Measurements from ENCODE around the gene ZSCAN22. TPM values are rescaled to one million over a fixed set of nuclear protein-coding genes. Genes with fewer than 3 reads are reported as not detected.
A peak's percentile ranks its signal among the peaks of the same experiment; 100 is the strongest.

ZSCAN22 gene
- total and polyA plus RNA-seq, 2 experiments from 2014 or later: 0.86 to 2.9 TPM

GRCh38 chr19:58355215-58355796 is 28.5 kb downstream of the ZSCAN22 start:
- Histone ChIP-seq H3K4me2 (peak overlapping the region; percentile 83), H2AFZ (no peak overlapping the region), H4K20me1 (replicated peaks; ENCODE audit: insufficient read depth) (no peaks in the 10 kb centered on the region; the same call in 1 of the 2 replicates), H3K36me3 (ENCODE audit: insufficient read depth) (no peaks in the 10 kb centered on the region), H3K79me2 (replicated peaks; ENCODE audit: insufficient read depth) (no peaks in the 10 kb centered on the region), H3K4me1 (ENCODE audit: insufficient read depth) (no peaks in the 10 kb centered on the region; the same call in 1 of the 2 replicates), H3K4me3 (peak overlapping the region; percentile 52), H3F3A (replicated peaks; ENCODE audit: low read depth) (peaks cover 6% of the 10 kb centered on the region), H3K27me3 (ENCODE audit: insufficient read depth) (peaks cover 33% of the 10 kb centered on the region), H3K9me2 (ENCODE audit: insufficient read depth) (no peaks in the 10 kb centered on the region), H3K27ac (ENCODE audit: low read depth) (no peak overlapping the region)
- H3K27ac Mint-ChIP-seq: no peak overlapping the region
- no peaks in the 10 kb centered on the region for H3K9me3 Mint-ChIP-seq
- H3K4me3 Mint-ChIP-seq: no peak overlapping the region; the same call in 2 of the 3 replicates
- ATAC-seq: no peak
- no peak for DNase-seq (ENCODE audit: low spot score)
- H3K27me3 Mint-ChIP-seq (ENCODE audit: insufficient read depth, low read depth, poor library complexity): peaks cover 3% of the 10 kb centered on the region
- TF ChIP-seq NANOG (IDR thresholded peaks at IDR 0.05; ENCODE audit: borderline replicate concordance) (no peak), JUNB (IDR thresholded peaks at IDR 0.05; ENCODE audit: unreplicated experiment) (no peak), ZNF462 (CRISPR knock-in tag; IDR thresholded peaks at IDR 0.05) (no peak), REST (IDR thresholded peaks at IDR 0.05; ENCODE audit: unreplicated experiment) (no peak), STAT1 (IDR thresholded peaks at IDR 0.05; ENCODE audit: unreplicated experiment) (no peak), CREB1 (CRISPR knock-in tag; IDR thresholded peaks at IDR 0.05; ENCODE audit: low read depth) (no peak), EZH2 (IDR thresholded peaks at IDR 0.05; ENCODE audit: low read depth, unreplicated experiment) (no peak), ZNF331 (CRISPR knock-in tag; IDR thresholded peaks at IDR 0.05; ENCODE audit: low read depth) (no peak), CTCF (conservative IDR thresholded peaks at IDR 0.05; ENCODE audit: low read depth in 2 of 2) (no peak), EZH2phosphoT487 (IDR thresholded peaks at IDR 0.05; ENCODE audit: unreplicated experiment) (no peak), POLR2AphosphoS5 (IDR thresholded peaks at IDR 0.05; ENCODE audit: low read depth) (no peak), ZNF114 (CRISPR knock-in tag; IDR thresholded peaks at IDR 0.05) (no peak), ETS1 (IDR thresholded peaks at IDR 0.05) (no peak)
- no peaks in the 10 kb centered on the region; the same call in 2 of the 3 replicates for H3K4me1 Mint-ChIP-seq
- H3K36me3 Mint-ChIP-seq (ENCODE audit: low read depth): no peaks in the 10 kb centered on the region

Data from GM23338 (cell line).